NCI-H2107 treated with DMSO at 0.1 percent for 48 hours (cell line): ENCODE measurements around the gene CRY1.
"Not testable (repeated sequence)": the region's sequence is repeated elsewhere in the genome, so short reads cannot be mapped to it uniquely, and the experiment has no call there.

Source experiments
- DNase-seq: peaks from one replicate; lab custom pipeline; 2025; ENCODE audit not compliant: unreplicated experiment; lab: John Stamatoyannopoulos, UW

CRY1 gene

GRCh38 chr12:107066691-107067090 lies 26.7 kb downstream of the CRY1 start:
- DNase-seq: no peak

- DNase-seq: no peak
These were observed 28.7 kb downstream of the CRY1 start for GRCh38 chr12:107064687-107065086.

- no peak for DNase-seq
These were observed 29.1 kb downstream of the CRY1 start for GRCh38 chr12:107064243-107064642.

GRCh38 chr12:107058190-107058589 lies 35.2 kb downstream of the CRY1 start:
- no peak for DNase-seq

- no peak for DNase-seq
These were observed 36.1 kb downstream of the CRY1 start for GRCh38 chr12:107057071-107057834.

GRCh38 chr12:107053709-107054108 lies 39.6 kb downstream of the CRY1 start:
- no peak for DNase-seq

GRCh38 chr12:107045186-107045585 lies 48.2 kb downstream of the CRY1 start:
- no peak for DNase-seq

GRCh38 chr12:107042801-107043200 lies 50.5 kb downstream of the CRY1 start:
- no peak for DNase-seq

GRCh38 chr12:107035733-107036132 lies 57.6 kb downstream of the CRY1 start:
- DNase-seq: no peak

GRCh38 chr12:107033758-107034739 lies 59.3 kb downstream of the CRY1 start:
- DNase-seq: no peak

GRCh38 chr12:107032266-107032665 lies 61.1 kb downstream of the CRY1 start:
- DNase-seq: no peak

GRCh38 chr12:107031061-107031460 lies 62.3 kb downstream of the CRY1 start:
- no peak for DNase-seq

- DNase-seq: no peak
These were observed 64.3 kb downstream of the CRY1 start for GRCh38 chr12:107029081-107029480.

- no peak for DNase-seq
These were observed 65.7 kb downstream of the CRY1 start for GRCh38 chr12:107027636-107028053.

- no peak for DNase-seq
These were observed 66.3 kb downstream of the CRY1 start for GRCh38 chr12:107026806-107027635.

- not testable (repeated sequence) for DNase-seq
These were observed 67.0 kb downstream of the CRY1 start for GRCh38 chr12:107026356-107026755.

GRCh38 chr12:107025671-107026070 lies 67.7 kb downstream of the CRY1 start:
- no peak for DNase-seq

GRCh38 chr12:107019546-107019945 lies 73.8 kb downstream of the CRY1 start:
- no peak for DNase-seq

GRCh38 chr12:107017042-107017441 lies 76.3 kb downstream of the CRY1 start:
- no peak for DNase-seq

- peak; percentile 11 for DNase-seq
These were observed 79.3 kb downstream of the CRY1 start for GRCh38 chr12:107014055-107014454.
